GM06990 (cell line): Measurements from ENCODE around the gene TMEM101.

Experiments
- DNase-seq: peaks from one replicate; pipeline ENCODE4 v3.0.0-alpha.2; 2011; ENCODE audit not compliant: insufficient read length; ENCODE audit errors: extremely low read depth
- H3K27me3 ChIP-seq: replicated peaks from 2 replicates; pipeline ENCODE4 v1.6.0; 2011; ENCODE audit warnings: low read length; ENCODE audit not compliant: control insufficient read depth, insufficient read depth
- H3K36me3 ChIP-seq: 2 replicates; pipeline ENCODE4 v1.5.1; 2011; ENCODE audit warnings: low read length; ENCODE audit not compliant: control insufficient read depth, insufficient read depth
- H3K4me3 ChIP-seq: replicated peaks from 2 replicates; pipeline ENCODE4 v1.5.1; 2011; ENCODE audit warnings: low read depth, mild to moderate bottlenecking, control low read depth, low read length
- TF ChIP-seq, protein P1 (sequence below): IDR thresholded peaks from 2 replicates; pipeline ENCODE4 v1.5.1; 2011; ENCODE audit warnings: low read length, control low read depth, mild to moderate bottlenecking, inconsistent platforms; ENCODE audit not compliant: insufficient read depth, poor library complexity, severe bottlenecking

Gene TMEM101

DNA sequence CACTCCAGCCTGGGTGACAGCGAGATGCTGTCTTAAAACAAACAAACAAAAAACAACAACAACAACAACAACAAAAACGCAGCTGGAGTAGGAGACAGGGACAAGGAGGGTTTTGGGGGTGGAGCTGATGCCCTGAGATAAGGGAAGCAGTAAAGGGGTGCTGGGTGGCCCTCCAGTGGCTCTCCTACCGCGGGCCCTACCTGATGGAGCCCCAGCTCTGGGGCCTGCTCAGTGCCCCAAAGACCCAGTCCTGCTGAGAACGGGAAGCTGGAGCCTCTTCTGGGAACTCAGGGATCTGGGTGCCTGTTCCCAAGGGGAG, 31.6 kb downstream of the TMEM101 start:
- no peak for DNase-seq
- H3K4me3 ChIP-seq, result no peak overlapping the region
- TF ChIP-seq, protein P1, sequence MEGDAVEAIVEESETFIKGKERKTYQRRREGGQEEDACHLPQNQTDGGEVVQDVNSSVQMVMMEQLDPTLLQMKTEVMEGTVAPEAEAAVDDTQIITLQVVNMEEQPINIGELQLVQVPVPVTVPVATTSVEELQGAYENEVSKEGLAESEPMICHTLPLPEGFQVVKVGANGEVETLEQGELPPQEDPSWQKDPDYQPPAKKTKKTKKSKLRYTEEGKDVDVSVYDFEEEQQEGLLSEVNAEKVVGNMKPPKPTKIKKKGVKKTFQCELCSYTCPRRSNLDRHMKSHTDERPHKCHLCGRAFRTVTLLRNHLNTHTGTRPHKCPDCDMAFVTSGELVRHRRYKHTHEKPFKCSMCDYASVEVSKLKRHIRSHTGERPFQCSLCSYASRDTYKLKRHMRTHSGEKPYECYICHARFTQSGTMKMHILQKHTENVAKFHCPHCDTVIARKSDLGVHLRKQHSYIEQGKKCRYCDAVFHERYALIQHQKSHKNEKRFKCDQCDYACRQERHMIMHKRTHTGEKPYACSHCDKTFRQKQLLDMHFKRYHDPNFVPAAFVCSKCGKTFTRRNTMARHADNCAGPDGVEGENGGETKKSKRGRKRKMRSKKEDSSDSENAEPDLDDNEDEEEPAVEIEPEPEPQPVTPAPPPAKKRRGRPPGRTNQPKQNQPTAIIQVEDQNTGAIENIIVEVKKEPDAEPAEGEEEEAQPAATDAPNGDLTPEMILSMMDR, result no peak
- H3K27me3 ChIP-seq, result peaks cover 6% of the 10 kb centered on the region
- no peaks in the 10 kb centered on the region for H3K36me3 ChIP-seq

DNA sequence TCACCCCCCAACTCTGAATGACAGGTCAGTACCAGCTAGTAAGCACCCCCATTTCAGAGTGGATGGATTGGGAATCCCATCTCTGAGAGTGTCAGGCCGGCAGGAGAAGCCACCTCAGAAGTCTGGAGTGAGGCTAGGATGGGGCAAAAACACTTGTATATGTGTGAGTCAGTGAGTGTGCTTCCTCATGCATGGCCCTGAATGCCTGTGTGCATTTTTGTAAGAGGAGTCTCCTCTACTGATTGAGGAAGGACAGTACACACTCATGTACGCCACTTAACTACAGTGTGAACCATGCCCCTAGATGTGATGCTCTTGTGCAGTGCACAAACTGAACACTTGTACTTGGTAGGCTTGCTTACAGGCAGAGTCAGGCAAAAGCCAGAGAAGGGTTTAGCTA, 32.6 kb downstream of the TMEM101 start:
- H3K36me3 ChIP-seq, result no peaks in the 10 kb centered on the region
- TF ChIP-seq, protein P1, result no peak
- H3K4me3 ChIP-seq, result no peak overlapping the region
- H3K27me3 ChIP-seq, result peaks cover 6% of the 10 kb centered on the region
- DNase-seq, result no peak

DNA sequence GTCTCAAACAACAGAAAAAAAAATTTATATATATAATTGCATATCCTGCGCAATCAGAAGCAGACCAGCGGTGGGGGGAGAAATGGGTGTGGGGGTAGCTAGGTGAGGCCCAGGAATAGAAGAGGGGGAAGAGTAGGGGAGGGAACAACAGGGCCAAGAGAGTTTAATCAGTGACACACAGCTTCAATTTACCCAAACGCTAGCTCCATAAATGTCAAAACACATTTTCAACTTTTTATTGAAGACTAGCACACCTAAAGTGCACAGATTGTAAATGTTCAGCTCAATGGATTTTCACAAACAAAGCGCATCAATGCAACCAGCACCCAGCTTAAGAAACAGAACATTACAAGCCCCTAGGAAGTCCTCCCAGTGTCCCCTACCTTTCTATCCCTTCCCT, 35.1 kb downstream of the TMEM101 start:
- Histone ChIP-seq H3K4me3 (no peak overlapping the region), H3K27me3 (peaks cover 4% of the 10 kb centered on the region), H3K36me3 (no peaks in the 10 kb centered on the region)
- DNase-seq, result no peak
- TF ChIP-seq, protein P1, result no peak

DNA sequence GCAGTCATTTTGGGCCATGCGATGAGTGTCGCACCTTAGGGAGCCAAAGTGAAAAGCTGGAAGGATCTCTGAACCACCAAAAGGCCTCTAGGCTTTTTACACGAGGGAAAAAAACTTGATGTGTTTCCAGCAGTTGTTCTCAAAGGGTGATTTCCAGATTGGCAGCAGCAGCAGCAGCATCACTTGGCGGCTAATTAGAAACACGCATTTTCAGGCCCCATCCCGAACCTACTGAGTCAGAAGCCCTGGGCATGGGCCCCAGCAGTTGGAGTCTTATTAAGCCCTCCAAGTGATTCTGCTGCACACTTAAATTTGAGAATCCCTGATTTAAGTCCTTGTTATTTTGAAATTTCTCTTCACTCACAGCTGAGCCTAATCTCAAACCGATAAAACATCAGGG, 35.8 kb downstream of the TMEM101 start:
- DNase-seq, result no peak
- Histone ChIP-seq H3K36me3 (no peaks in the 10 kb centered on the region), H3K4me3 (no peak overlapping the region), H3K27me3 (peaks cover 4% of the 10 kb centered on the region)
- TF ChIP-seq, protein P1, result no peak

DNA sequence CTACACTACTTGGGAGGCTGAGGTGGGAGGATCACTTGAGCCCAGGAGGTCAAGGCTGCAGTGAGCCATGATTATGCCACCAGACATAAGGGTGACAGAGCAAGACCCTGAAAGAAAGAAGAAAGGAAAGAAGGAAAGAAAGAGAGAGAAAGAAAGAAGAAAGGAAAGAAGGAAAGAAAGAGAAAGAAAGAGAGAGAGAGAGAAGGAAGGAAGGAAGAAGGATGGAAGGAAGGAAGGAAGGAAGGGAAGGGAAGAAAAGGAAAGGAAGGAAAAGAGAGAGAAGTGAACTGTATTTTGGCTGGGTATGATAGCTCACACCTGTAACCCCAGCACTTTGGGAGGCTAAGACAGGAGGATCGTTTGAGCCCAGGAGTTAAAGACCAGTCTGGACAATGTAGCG, 36.7 kb downstream of the TMEM101 start:
- H3K36me3 ChIP-seq, result no peaks in the 10 kb centered on the region
- H3K27me3 ChIP-seq, result peaks cover 3% of the 10 kb centered on the region; the same call in 1 of the 2 replicates
- TF ChIP-seq, protein P1, result no peak
- no peak overlapping the region for H3K4me3 ChIP-seq
- DNase-seq, result no peak
